Subcutaneous adipose tissue (tissue), 4 donors: ENCODE results near the gene PDGFRA. TPM values are rescaled to one million over a fixed set of nuclear protein-coding genes. Genes with fewer than 3 reads are reported as not detected.

Source experiments
- CTCF ChIP-seq: fragments of 450-650 bp; IDR thresholded peaks from one replicate; pipeline ENCODE4 v1.5.1; 2016; ENCODE audit warnings: low read depth, mild to moderate bottlenecking, control low read depth, antibody characterized with exemption, moderate library complexity
- total RNA-seq, 4 donors: library from RNA; depleted of rRNA; stranded (reverse); fragments of >200 nt; gene quantifications; one replicate each; pipeline ENCODE4 v1.1.0, GENCODE V29; 2016

Gene PDGFRA
- total RNA-seq, 4 donors from 2014 or later, result 91.0 to 146 (median 136) TPM

GRCh38 chr4:54228056-54228527 is 1.0 kb upstream of the PDGFRA start:
- no peak for TF ChIP-seq CTCF

- TF ChIP-seq CTCF, result no peak
These were observed 547 bp upstream of the PDGFRA start for GRCh38 chr4:54228546-54228945.

- no peak for TF ChIP-seq CTCF
These were observed 764 bp downstream of the PDGFRA start for GRCh38 chr4:54229631-54230483.

GRCh38 chr4:54230484-54231418 is 1.7 kb downstream of the PDGFRA start:
- no peak for TF ChIP-seq CTCF

GRCh38 chr4:54231419-54231767 is 2.3 kb downstream of the PDGFRA start:
- TF ChIP-seq CTCF, result no peak

GRCh38 chr4:54231768-54232688 is 2.9 kb downstream of the PDGFRA start:
- TF ChIP-seq CTCF, result no peak
